Activated CD4-positive, CD25-positive, alpha-beta regulatory T cell treated with anti-CD3 and anti-CD28 coated beads, Interleukin-2, amount 50 U/mL, for 16 hours (primary cell): ENCODE results near the gene FN3K.

ENCODE experiments used
- DNase-seq: peaks from one replicate; pipeline ENCODE4 v3.0.0-alpha.2; 2020; ENCODE audit warnings: low read depth, low spot score

Gene FN3K

GRCh38 chr17:82703935-82704865 lies 31.2 kb upstream of the FN3K start:
- DNase-seq, result no peak

- DNase-seq, result no peak
These were observed 30.5 kb upstream of the FN3K start for GRCh38 chr17:82704886-82705285.

GRCh38 chr17:82705756-82706155 lies 29.7 kb upstream of the FN3K start:
- DNase-seq, result no peak

GRCh38 chr17:82709024-82709675 lies 26.3 kb upstream of the FN3K start:
- no peak for DNase-seq

GRCh38 chr17:82709676-82710498 lies 25.5 kb upstream of the FN3K start:
- DNase-seq, result no peak

GRCh38 chr17:82710499-82711232 lies 24.7 kb upstream of the FN3K start:
- DNase-seq, result no peak

- no peak for DNase-seq
These were observed 22.2 kb upstream of the FN3K start for GRCh38 chr17:82713071-82713723.

- peak; percentile 80 for DNase-seq
These were observed 19.0 kb upstream of the FN3K start, which contains the start of gene FN3KRP for GRCh38 chr17:82716203-82717010. TSS of gene FN3KRP (plus strand) at chr17:82716706. CDS start at chr17:82716756, 50 bp downstream.

- DNase-seq, result no peak
These were observed 16.3 kb upstream of the FN3K start for GRCh38 chr17:82718986-82719685.

GRCh38 chr17:82720204-82720603 lies 15.2 kb upstream of the FN3K start:
- no peak for DNase-seq

- no peak for DNase-seq
These were observed 12.9 kb upstream of the FN3K start for GRCh38 chr17:82722341-82723013.

GRCh38 chr17:82723169-82723807 lies 12.1 kb upstream of the FN3K start:
- no peak for DNase-seq

GRCh38 chr17:82726427-82726826 lies 9.0 kb upstream of the FN3K start:
- DNase-seq, result no peak

GRCh38 chr17:82729479-82730260 lies 5.7 kb upstream of the FN3K start:
- DNase-seq, result no peak

GRCh38 chr17:82732118-82732743 lies 3.2 kb upstream of the FN3K start:
- no peak for DNase-seq

GRCh38 chr17:82736511-82737185 lies 1.2 kb downstream of the FN3K start:
- DNase-seq, result no peak
